ENCODE measurements around the gene SLC2A1. TPM values are rescaled to one million over a fixed set of nuclear protein-coding genes. Genes with fewer than 3 reads are reported as not detected.
A peak's percentile ranks its signal among the peaks of the same experiment; 100 is the strongest.

SLC2A1 gene
- total and polyA plus RNA-seq, 9 of the 15 experiments (the other 6 are each of a cell fraction or from before 2014, with no cell fraction given): 12.6 to 153 (median 48.0) TPM

GRCh38 chr1:42952303-42953001 lies 6.2 kb downstream of the SLC2A1 start (continued):
- TF ChIP-seq THRB (CRISPR knock-in tag; conservative IDR thresholded peaks at IDR 0.05) (no peak), POLR3A (IDR thresholded peaks at IDR 0.05; ENCODE audit: borderline replicate concordance, extremely low read depth, insufficient read depth, insufficient read length) (no peak), VEZF1 (CRISPR knock-in tag; IDR thresholded peaks at IDR 0.05) (peak; percentile 70), SREBF2 (CRISPR knock-in tag; IDR thresholded peaks at IDR 0.05) (no peak), RBM17 (IDR thresholded peaks at IDR 0.05; ENCODE audit: borderline replicate concordance, low read depth, low read length) (no peak), HMGN3 (IDR thresholded peaks at IDR 0.05; ENCODE audit: borderline replicate concordance, extremely low read depth, insufficient read length, low read depth, low read length) (peak; percentile 69), SMARCB1 (IDR thresholded peaks at IDR 0.05; ENCODE audit: insufficient read length, low read depth) (no peak), PBX2 (CRISPR knock-in tag; IDR thresholded peaks at IDR 0.05; ENCODE audit: low read depth) (no peak), PBX2 (tag; conservative IDR thresholded peaks at IDR 0.05; ENCODE audit: low read depth) (no peak), NR2F6 (CRISPR knock-in tag; IDR thresholded peaks at IDR 0.05) (no peak), ZNF740 (CRISPR knock-in tag; IDR thresholded peaks at IDR 0.05) (no peak), ZNF740 (tag; IDR thresholded peaks at IDR 0.05) (no peak), BCOR (IDR thresholded peaks at IDR 0.05) (0 out of 2 replicates have a peak, but pooled peaks have one; percentile 14)
- TF ChIP-seq, protein P1, sequence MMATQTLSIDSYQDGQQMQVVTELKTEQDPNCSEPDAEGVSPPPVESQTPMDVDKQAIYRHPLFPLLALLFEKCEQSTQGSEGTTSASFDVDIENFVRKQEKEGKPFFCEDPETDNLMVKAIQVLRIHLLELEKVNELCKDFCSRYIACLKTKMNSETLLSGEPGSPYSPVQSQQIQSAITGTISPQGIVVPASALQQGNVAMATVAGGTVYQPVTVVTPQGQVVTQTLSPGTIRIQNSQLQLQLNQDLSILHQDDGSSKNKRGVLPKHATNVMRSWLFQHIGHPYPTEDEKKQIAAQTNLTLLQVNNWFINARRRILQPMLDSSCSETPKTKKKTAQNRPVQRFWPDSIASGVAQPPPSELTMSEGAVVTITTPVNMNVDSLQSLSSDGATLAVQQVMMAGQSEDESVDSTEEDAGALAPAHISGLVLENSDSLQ (IDR thresholded peaks at IDR 0.05): no peak
- TF ChIP-seq, protein P2, sequence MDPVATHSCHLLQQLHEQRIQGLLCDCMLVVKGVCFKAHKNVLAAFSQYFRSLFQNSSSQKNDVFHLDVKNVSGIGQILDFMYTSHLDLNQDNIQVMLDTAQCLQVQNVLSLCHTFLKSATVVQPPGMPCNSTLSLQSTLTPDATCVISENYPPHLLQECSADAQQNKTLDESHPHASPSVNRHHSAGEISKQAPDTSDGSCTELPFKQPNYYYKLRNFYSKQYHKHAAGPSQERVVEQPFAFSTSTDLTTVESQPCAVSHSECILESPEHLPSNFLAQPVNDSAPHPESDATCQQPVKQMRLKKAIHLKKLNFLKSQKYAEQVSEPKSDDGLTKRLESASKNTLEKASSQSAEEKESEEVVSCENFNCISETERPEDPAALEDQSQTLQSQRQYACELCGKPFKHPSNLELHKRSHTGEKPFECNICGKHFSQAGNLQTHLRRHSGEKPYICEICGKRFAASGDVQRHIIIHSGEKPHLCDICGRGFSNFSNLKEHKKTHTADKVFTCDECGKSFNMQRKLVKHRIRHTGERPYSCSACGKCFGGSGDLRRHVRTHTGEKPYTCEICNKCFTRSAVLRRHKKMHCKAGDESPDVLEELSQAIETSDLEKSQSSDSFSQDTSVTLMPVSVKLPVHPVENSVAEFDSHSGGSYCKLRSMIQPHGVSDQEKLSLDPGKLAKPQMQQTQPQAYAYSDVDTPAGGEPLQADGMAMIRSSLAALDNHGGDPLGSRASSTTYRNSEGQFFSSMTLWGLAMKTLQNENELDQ (CRISPR knock-in tag; IDR thresholded peaks at IDR 0.05; ENCODE audit: borderline replicate concordance): no peak
- TF ChIP-seq, protein P3, sequence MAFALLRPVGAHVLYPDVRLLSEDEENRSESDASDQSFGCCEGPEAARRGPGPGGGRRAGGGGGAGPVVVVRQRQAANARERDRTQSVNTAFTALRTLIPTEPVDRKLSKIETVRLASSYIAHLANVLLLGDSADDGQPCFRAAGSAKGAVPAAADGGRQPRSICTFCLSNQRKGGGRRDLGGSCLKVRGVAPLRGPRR (CRISPR knock-in tag; IDR thresholded peaks at IDR 0.05): no peak
